HG03457 (cell line): ENCODE data around the gene CYP3A4.
"Not testable (repeated sequence)": the region's sequence is repeated elsewhere in the genome, so short reads cannot be mapped to it uniquely, and the experiment has no call there.

Experiments
- ATAC-seq: cut with Tn5 transposase; IDR thresholded peaks from one replicate; pipeline ENCODE4 v1.9.1; 2021; ENCODE audit warnings: moderate number of reproducible peaks; ENCODE audit not compliant: unreplicated experiment

The CYP3A4 gene

DNA sequence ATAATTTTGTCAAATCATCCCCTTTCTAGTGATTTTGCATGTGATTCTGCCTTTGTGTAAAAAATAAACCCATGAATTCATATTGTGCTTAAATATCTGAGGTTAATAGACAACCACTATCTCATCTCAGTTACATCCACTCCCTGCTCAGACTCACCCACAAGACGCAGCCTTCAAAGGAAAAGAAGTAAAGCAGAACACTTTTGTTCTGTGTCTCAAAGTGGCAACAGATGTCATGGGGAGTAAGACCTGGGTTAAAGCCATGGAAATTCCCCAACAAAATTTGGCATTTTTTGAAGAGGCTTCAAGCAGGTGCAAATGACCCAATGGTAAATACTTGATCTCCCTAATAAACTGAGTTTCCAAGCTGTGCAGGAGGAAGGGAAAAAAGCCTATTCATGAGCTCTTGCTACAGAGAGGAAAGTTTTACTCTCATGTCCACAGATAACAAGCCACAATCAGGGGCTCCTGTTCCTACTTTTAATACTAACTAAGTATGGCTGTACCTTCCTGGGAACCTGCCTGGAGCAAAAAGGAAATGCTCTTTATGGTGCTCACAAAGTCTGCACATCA, 53.7 kb downstream of the CYP3A4 start:
- no peak for ATAC-seq

DNA sequence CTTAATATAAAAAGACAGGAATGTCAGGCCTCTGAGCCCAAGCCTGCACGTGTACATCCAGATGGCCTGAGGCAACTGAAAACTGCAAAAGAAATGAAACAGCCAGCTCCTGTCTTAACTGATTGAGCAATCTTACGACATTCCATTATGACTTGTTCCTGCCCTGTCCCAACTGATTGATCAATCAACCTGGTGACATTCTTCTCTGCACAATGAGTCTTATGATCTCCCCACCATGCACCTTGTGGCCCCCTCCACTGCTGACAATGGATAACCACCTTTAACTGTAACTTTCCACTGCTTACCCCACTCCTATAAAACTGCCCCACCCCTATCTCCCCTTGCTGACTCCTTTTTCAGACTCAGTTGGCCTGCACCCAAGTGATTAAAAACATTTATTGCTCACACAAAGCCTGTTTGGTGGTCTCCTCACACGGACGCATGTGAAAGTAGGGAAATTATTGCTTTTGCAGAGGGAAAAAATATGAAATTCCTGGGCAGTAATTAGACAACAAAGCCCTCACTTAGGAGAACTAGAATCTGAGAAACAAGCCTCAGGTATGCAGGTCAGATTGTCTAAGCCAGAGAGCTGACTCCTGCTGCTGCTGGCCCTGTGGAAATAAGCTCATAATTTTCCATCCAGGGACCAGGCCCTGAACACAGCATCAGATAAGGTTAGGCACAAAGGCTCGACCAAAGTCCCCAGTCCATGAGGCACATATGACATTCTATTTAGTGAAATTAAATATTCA, 54.3 kb downstream of the CYP3A4 start:
- no peak for ATAC-seq

DNA sequence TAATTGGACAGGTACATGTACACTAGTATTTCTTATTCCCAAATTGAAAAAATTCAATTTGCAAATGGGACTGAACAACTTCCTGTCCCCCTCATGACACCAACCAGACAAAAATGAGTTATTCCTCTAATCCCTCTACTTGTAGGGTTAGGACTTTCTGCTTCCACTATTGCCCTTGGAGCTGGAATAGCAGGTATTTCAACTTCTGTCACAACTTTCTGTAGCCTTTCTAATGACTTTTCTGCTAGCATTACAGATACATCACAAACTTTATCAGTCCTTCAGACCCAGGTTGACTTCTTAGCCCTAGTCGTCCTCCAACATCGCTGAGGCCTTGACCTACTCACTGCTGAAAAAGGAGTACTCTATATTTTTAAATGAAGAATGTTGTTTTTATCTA, 55.4 kb downstream of the CYP3A4 start:
- no peak for ATAC-seq

GRCh38 chr7:99723201-99723600, 60.8 kb downstream of the CYP3A4 start:
- not testable (repeated sequence) for ATAC-seq

- ATAC-seq = no peak
These were observed 63.0 kb downstream of the CYP3A4 start for GRCh38 chr7:99720800-99721595.

GRCh38 chr7:99719996-99720769, 63.8 kb downstream of the CYP3A4 start:
- ATAC-seq = no peak

DNA sequence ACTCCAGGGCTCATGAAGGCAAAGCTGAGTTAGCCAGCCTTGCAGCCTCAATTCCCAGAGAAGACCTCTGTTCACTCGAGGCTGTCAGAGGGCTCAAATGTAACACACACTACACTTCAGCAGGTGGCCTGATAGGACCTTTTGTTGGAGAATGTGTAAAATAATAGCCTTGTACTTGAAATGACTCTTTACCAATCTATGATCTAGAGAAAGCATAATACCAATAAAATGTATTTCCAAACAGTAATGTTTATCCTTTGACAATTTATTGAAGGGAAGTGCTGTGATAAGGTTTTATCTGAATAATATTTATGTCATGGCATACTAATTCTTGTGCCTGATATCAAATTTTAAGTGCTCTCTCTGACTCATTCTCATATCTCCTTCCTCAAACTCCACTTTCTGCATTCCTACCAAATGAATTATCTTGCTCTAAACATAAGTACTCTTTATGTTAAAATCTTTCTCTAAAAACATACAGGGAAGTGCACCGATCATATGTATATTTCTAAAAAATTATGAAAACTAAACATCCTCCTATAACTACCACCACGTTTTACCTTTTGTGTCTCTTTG, 69.9 kb downstream of the CYP3A4 start:
- ATAC-seq = no peak

- ATAC-seq = no peak
These were observed 74.0 kb downstream of the CYP3A4 start for GRCh38 chr7:99709838-99710578.

DNA sequence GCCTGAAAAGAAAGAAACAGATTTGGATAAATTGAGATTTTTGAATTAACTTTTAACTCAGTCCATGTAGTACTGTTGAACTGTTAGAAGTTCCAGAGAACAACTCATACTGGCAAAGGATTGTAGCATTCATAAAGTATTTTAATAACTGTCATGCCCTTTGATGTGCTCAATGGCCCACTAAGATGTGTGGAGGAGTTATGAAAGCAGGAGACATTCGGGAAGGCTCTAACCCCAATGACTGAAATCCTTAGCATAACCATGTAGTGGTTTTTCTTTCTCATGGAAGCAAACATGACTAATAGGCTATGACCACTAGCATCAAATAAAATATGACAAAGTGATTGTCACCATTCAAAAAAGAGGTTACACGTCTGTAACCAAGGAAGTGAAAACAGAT, 74.7 kb downstream of the CYP3A4 start:
- no peak for ATAC-seq

DNA sequence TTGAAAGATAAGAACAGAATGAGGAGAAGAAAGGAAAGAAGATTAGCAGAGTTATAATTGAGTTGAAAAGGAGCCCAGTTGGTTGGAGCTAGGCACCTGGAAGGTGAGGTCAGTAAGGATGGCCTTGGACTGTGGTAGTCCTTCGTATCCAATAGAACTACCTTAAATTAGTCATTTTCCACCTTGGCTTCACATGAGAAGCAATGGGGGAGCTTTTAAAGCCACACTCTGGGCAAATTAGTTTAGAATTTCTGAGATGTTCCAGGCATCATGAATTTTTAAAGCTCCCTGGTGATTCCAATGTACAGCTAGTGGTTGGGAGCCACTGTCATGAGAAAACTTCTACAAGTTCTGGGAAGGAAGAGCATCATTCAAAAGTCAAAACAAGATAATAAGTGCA, 76.9 kb downstream of the CYP3A4 start:
- ATAC-seq = no peak
